NCI-H69 (cell line): ENCODE results near the gene STAM.

Source experiments
- DNase-seq: peaks from one replicate; lab custom pipeline; 2025; lab: John Stamatoyannopoulos, UW

Gene STAM

GRCh38 chr10:17730667-17731066, 86.7 kb downstream of the STAM start:
- no peak for DNase-seq

GRCh38 chr10:17731331-17732020, 87.5 kb downstream of the STAM start:
- DNase-seq: no peak

GRCh38 chr10:17733620-17734019, 89.7 kb downstream of the STAM start:
- DNase-seq: no peak

- DNase-seq: no peak
Measured at GRCh38 chr10:17734432-17735080, 90.6 kb downstream of the STAM start.

- no peak for DNase-seq
Measured at GRCh38 chr10:17735166-17735941, 91.4 kb downstream of the STAM start.

GRCh38 chr10:17736223-17736622, 92.3 kb downstream of the STAM start:
- DNase-seq: no peak

GRCh38 chr10:17737027-17737965, 93.3 kb downstream of the STAM start:
- peak; percentile 29 for DNase-seq

GRCh38 chr10:17740668-17741067, 96.7 kb downstream of the STAM start:
- DNase-seq: no peak

GRCh38 chr10:17742918-17743317, 99.0 kb downstream of the STAM start:
- DNase-seq: peak; percentile 14

GRCh38 chr10:17743437-17743836, 99.5 kb downstream of the STAM start:
- no peak for DNase-seq

GRCh38 chr10:17744341-17744861, 100.5 kb downstream of the STAM start:
- no peak for DNase-seq

- DNase-seq: no peak
Measured at GRCh38 chr10:17747883-17748550, 104.1 kb downstream of the STAM start.

GRCh38 chr10:17749890-17750289, 105.9 kb downstream of the STAM start:
- no peak for DNase-seq

GRCh38 chr10:17751781-17752445, 108.0 kb downstream of the STAM start, which contains the start of gene TMEM236:
Gene TMEM236, plus strand, starts transcription at chr10:17752201. Its CDS starts 95 bp downstream, at chr10:17752296.
- DNase-seq: no peak

GRCh38 chr10:17756557-17757217, 112.7 kb downstream of the STAM start:
- no peak for DNase-seq

- no peak for DNase-seq
Measured at GRCh38 chr10:17758200-17758599, 114.2 kb downstream of the STAM start.

- DNase-seq: no peak
Measured at GRCh38 chr10:17758896-17759295, 114.9 kb downstream of the STAM start.

- no peak for DNase-seq
Measured at GRCh38 chr10:17764142-17764541, 120.2 kb downstream of the STAM start.

GRCh38 chr10:17765602-17766001, 121.7 kb downstream of the STAM start:
- DNase-seq: no peak
